OCI-M1 (cell line): Measurements from ENCODE around the gene DDX27.
"Not testable (repeated sequence)": the region's sequence is repeated elsewhere in the genome, so short reads cannot be mapped to it uniquely, and the experiment has no call there.

Source experiments
- DNase-seq: peaks from one replicate; lab custom pipeline; 2025; lab: John Stamatoyannopoulos, UW

DDX27 gene

GRCh38 chr20:49207076-49207475 lies 12.1 kb upstream of the DDX27 start:
- DNase-seq: peak; percentile 81

- no peak for DNase-seq
These were observed 9.0 kb upstream of the DDX27 start for GRCh38 chr20:49210101-49210756.

DNA sequence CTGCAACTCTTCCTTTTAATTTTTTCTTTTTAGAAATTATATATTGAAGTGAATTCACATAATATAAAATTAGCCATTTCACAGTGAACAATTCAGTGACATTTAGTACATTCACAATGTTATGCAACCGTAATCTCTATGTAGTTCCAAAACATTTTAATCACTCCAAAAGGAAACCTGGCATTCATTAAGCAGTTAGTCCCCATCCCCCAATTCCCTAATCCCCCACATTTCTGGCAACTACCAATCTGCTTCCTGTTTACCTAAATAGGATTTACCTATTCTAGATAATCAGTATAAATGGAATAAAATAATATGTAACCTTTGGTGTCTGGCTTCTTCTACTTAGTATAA lies 8.5 kb upstream of the DDX27 start:
- DNase-seq: no peak

DNA sequence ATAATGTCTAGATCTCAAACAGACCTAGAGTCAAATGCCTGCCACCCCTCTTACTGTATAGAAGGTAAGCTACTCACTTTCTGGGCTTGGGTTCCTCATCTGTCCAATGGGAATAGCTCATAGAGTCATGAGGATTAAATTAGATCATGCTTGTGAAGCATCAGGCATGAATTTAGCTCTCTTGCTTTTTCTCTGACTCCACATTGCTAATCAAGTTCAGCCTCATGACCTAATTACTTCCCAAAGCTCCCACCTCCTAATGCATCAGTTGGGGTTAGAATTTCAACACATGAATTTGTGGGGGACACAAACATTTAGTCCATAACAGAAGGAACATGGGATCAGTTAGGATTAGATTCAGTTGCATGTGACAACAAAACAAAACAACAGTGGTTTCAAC lies 4.6 kb upstream of the DDX27 start:
- DNase-seq: no peak

DNA sequence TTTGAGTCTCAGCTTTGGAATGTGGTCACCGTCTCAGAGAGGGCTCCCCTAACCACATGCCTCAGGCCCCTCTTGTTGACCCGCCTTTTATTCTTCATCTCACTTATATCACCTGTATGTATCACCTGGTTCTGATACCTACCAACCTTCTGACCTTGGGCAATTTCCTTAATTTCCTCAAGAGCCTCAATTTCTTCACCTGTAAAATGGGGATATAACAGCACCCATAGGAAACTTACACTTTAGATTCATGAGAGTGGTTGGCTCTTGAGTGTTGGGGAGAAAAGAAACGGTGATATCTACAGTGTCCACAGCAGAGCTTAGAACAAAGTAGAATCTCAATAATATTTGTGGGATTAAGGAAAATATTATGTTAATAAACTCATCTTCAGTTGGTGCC lies 4.0 kb upstream of the DDX27 start:
- no peak for DNase-seq

DNA sequence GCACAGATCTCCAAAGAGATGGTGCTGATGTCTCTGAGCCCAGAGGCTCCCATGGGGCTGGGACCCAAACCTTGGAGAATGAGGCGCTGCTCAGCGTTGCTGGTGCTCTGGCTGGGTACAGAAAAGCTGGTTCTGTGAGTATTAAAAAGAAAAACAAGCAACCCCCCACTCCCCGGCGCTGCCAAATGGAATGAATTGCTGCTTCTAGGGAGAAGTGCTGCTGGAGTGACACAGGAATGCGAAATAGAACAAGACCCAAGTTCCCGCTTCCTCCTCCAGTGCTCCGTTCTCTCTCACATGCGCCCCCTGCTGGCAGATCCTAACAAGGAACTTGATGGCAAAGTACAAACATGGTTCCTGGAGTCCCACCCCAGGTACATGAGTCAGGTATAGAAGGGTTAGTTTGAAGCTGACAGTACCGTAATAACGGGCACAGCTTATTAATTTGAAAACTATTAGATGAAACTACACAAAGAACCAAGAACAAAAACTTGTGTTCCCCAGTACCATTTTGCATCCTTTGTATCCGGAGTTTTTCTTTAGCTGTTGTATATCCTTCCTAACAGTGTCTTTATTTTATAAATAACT lies 2.1 kb upstream of the DDX27 start:
- peak; percentile 95 for DNase-seq

DNA sequence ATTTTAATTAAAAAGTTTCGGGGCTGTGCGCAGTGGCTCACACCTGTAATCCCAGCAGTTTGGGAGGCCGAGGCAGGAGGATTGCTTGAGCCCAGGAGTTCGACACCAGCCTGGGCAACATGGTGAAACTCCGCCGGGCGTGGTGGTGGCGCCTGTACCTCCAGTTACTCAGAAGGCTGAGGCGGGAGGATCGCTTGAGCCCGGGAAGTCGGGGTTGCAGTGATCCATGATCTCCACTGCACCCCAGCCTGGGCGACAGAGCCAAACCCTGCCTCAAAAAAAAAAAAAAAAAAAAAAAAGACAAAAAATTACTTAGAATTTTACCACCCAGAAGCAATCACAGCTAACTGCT lies 501 bp upstream of the DDX27 start:
- not testable (repeated sequence) for DNase-seq

DNA sequence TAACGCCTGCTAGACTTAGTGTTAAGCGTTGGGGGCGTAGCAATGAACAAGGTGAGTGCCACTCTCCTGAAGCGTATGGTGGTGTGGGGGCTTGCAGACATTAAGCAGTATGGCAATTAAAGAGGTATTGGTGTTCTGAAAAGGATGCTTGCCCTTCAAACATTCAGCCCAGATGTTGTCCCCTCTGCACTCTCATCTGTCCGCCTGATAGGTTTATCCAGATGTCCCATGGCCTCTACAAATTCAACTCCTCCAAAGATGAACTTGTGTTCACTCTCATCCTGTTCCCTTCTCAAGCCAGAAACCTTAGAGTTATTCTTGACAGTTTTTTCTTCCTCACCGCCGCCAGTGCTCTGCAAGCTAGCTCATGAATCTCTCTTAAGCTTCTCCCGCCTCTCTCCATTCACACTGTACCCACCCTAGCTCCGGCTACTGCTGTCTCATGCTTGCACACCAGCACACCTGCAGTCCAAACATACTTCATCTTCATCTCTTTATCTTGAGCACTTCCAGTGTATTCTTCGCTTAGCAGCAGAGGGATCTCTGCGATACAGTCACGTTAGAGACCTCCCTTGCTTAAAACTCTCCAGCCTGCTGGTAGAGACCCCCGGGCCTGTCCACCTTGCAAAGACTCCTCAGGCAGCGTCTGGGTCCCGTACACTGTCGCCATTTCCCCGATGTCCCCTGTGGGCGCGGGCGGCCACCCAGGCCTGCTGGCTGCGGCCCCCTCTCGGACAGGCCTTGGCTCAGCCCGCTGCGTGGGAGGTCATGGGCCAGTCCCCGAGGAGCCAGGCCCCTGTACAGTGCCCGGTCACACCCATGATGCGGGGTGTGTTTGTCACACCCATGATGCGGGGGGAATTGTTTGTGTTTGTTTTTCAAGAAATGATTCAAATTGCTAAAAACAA lies 962 bp downstream of the DDX27 start:
- DNase-seq: no peak

DNA sequence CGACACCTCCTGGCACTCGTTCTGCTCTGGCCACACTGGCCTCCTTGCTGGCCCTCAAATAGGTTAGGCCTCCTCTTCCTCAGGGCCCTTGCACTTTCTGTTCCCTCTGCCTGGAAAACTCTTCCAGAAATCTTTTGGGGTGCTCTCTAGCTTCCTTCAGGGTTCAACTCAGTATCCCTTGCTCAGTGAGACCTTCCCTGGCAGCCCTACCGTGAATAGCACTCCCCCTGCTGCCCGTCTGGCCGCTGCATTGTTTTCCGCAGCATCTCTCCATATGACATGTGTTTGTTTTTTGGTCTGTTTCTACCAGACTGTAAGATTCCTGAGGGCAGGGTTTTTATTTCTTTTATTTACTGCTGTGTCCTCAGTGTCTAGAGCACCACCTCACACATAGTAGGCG lies 6.7 kb downstream of the DDX27 start:
- no peak for DNase-seq

- DNase-seq: no peak
These were observed 9.5 kb downstream of the DDX27 start for GRCh38 chr20:49228676-49229075.

DNA sequence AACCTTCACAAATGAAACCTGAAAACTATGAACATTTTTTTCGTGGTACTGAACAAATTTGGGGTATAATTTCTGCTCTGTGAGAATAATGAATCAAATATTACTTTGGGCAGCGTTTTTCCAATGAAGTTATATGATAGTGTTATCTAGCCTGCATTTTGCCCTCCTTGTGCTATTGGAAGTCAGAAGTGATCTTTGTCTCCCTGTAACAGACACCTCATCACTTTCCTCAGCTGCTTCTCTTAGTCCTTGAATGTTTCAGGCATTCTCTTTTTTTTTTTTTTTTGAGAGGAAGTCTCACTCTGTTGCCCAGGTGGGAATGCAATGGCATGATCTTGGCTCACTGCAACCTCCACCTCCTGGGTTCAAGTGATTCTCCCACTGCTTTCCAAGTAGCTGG lies 10.2 kb downstream of the DDX27 start:
- DNase-seq: no peak

- DNase-seq: peak; percentile 85
These were observed 10.8 kb downstream of the DDX27 start for GRCh38 chr20:49230021-49230420.

GRCh38 chr20:49230561-49231133 lies 11.4 kb downstream of the DDX27 start:
- peak; percentile 94 for DNase-seq

GRCh38 chr20:49231471-49231870 lies 12.3 kb downstream of the DDX27 start:
- DNase-seq: no peak

DNA sequence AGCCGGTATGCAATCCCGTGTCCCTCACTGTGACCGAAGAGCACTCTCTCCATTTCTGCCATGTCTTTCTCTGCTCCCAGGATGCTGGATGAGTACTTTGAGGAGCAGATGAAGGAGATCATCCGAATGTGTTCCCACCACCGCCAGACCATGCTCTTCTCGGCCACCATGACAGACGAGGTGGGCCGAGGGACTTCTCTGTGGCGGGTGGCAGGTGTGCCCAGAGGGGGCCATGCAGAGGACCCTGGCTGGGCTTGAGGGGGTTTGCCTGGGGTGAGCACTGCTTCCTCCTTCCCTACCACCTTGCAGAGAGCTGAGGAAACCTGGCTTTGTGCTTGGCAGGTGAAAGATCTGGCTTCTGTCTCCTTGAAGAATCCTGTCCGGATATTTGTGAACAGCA lies 14.0 kb downstream of the DDX27 start:
- DNase-seq: no peak

DNA sequence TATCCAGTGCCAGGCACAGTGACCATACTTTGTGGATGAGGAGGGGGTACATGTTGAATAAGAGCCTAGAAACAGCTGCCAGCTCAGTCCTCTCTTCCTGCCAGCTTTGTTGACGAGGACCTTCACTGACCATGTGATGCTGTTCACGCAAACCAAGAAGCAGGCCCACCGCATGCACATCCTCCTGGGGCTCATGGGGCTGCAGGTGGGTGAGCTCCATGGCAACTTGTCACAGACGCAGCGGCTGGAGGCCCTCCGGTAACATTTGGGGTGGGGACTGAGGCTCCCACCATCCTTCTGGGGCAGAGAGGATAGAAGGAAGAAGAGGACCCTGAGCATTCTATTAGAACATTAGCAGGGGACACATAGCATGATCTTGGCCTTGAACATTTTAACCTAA lies 15.6 kb downstream of the DDX27 start:
- no peak for DNase-seq

DNA sequence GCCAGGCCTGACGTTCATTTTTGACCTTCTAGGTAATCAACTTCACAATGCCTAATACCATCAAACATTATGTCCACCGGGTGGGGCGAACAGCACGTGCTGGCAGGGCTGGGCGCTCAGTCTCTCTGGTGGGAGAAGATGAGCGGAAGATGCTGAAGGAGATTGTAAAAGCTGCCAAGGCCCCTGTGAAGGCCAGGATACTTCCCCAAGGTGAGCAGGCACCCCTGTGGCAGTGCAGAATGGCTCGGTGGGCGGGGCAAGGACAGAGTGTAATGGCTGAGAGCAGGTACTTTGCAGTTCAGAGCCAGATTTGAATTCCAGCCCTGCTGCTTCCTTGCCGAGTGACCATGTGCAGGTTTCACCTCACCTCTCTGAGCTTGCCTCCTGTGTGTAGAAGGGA lies 17.1 kb downstream of the DDX27 start:
- DNase-seq: no peak

DNA sequence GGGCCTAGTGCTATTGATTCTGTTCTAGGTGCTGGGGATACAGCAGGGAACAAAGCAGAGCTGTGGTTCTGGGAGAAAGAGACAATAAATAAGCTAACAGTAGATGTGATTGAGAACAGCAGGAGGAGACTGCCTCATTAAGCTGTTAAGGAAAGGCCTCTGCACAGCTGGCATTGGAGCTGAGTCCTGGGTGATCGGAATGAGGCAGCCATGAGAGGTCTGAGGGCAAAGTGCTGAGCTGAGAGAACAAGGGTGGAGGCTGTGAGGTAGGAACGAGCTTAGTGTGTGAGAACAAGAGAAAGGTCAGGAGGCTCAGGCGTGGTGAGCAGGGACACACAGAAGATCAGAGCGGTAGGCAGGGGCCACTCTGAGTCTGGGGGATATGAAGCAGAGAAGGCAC lies 18.3 kb downstream of the DDX27 start:
- no peak for DNase-seq

DNA sequence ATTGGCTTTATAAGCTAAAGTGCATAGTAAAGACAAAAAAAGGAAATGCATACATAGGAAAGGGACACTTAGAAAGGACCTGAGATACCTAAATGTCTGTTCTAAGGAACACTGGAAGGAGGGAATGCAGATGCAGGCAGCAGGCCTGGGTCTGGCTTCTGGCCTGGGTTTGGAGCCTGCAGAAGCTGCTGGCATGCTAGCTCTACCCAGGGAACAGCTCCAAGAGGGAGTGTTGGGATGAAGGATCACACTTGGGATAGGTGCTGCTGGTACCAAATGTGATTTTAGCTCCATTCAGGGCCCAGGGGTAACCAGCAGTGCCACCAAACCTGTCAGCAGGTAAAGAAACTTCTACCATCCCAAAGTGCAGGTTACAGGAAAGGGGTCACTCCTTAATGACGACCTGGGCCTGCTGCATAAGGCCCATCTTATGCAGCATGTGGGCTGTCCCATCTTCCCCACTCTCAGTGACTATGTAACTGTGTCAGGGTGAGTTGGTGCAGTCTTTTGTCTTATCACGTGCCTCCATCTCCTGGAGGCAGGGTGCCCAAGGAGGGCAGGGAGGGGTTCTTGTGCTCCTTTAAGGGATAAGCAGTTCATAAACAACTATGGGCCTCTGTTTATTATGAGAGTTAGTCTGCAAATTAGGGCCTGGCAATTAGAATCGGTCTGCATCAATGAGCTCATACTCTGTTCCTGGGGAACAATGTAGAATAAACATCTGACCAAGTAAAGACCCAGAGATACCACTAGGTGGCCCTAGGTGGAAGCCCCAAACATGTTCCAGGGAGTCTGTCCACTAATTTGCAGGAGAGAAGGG lies 26.9 kb downstream of the DDX27 start:
- DNase-seq: peak; percentile 63

DNA sequence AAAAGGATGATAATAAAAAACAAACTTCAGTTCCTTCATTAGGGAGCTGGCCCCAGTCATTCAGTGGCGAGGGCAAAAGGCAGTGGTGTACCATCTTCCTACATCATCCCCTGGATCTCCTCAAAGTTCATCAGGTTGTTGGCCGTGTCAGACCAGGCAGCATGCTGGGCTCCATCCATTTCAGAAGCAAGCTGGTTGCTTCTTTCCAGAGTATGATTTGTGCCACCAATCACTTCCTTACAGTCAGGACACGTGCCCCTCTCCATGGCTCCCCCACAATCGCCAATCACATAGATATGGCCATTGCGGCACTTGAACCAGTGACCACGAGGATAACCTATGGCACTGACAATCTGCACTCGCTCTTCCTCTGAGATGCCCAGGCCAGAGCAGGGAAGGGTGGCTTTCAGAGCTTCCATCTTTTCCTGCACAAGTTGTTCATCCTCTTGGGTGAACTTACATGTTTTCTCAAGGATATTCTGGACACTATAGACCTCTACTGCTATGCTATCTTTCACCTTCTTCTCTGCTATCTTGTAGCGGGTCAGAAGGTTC lies 28.0 kb downstream of the DDX27 start:
- DNase-seq: no peak

DNA sequence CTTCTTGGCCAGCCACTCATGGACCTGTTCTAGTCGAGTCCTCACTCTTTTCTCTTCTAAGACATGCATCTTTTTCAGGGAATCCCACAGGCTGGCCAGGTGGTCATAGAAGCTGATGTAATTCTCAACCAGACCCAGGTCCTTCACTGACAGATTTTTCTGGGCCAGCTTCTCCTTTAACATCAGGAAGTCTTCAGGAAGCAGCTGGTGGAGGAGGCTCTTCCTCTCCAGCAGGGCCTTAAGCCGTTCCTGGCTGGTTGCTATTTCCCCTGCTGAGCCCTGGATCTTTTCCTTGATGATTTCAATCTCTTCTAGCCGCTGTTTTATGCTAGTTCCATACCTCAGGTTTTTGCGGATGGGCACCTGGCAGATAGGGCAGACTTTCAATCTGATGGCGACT lies 28.6 kb downstream of the DDX27 start:
- no peak for DNase-seq

GRCh38 chr20:49248301-49248700 lies 29.1 kb downstream of the DDX27 start:
- DNase-seq: no peak
